ENCODE results near the gene AHNAK.

GRCh38 chr11:62477927-62478326, 68.7 kb downstream of the AHNAK start:
- TF ChIP-seq CTCF (IDR thresholded peaks at IDR 0.05) (no peak), POLR2A (IDR thresholded peaks at IDR 0.05) (no peak)

All from lower leg skin (tissue), 3 donors.